ENCODE measurements around the gene PIEZO1. TPM values are rescaled to one million over a fixed set of nuclear protein-coding genes. Genes with fewer than 3 reads are reported as not detected.
"Not testable (repeated sequence)": the region's sequence is repeated elsewhere in the genome, so short reads cannot be mapped to it uniquely, and the experiment has no call there.

PIEZO1 gene
- total RNA-seq, 6 experiments from 2014 or later = 48.9 to 91.9 (median 64.4) TPM

DNA sequence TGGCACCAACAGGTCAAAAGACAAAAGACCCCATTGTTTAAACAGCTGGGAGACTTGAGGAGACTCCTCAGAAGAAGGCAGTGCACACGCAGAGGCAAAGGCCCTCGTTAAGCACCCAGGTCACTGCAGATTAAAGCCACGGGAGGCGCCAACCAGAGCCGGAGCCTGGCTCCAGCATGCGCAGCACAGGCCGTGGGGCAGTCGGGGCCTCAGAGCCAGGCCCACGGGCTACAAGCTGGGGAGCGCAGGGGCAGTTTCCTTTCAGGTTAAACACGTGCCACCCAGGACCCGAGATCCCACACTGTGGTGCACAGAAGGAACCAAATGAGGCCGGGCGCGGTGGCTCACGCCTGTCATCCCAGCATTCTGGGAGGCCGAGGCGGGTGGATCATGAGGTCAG, 9.2 kb downstream of the PIEZO1 start:
- intact Hi-C loops (cut with DNase I) = no loop called here
- H3K4me1 ChIP-seq = peaks cover 0 to 21% (median 6%) of the 10 kb centered on the region in 4 donors
- H3K27me3 ChIP-seq = no peaks in the 10 kb centered on the region
- H3K36me3 ChIP-seq = no peaks in the 10 kb centered on the region
- no peaks in the 10 kb centered on the region for H3K9me3 ChIP-seq
- no peak for DNase-seq
- no peak overlapping the region for H3K27ac ChIP-seq
- no peak for TF ChIP-seq POLR2A (IDR thresholded peaks at IDR 0.05)
- TF ChIP-seq, protein P1, sequence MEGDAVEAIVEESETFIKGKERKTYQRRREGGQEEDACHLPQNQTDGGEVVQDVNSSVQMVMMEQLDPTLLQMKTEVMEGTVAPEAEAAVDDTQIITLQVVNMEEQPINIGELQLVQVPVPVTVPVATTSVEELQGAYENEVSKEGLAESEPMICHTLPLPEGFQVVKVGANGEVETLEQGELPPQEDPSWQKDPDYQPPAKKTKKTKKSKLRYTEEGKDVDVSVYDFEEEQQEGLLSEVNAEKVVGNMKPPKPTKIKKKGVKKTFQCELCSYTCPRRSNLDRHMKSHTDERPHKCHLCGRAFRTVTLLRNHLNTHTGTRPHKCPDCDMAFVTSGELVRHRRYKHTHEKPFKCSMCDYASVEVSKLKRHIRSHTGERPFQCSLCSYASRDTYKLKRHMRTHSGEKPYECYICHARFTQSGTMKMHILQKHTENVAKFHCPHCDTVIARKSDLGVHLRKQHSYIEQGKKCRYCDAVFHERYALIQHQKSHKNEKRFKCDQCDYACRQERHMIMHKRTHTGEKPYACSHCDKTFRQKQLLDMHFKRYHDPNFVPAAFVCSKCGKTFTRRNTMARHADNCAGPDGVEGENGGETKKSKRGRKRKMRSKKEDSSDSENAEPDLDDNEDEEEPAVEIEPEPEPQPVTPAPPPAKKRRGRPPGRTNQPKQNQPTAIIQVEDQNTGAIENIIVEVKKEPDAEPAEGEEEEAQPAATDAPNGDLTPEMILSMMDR (IDR thresholded peaks at IDR 0.05) = no peak
- H3K4me3 ChIP-seq = no peak overlapping the region
- 92% methylated on average over 2 of the region's 18 CpGs for WGBS (ENCODE audit: insufficient coverage, low coverage, low lambda C conversion rate, missing lambda C conversion rate)
- no peak for ATAC-seq

DNA sequence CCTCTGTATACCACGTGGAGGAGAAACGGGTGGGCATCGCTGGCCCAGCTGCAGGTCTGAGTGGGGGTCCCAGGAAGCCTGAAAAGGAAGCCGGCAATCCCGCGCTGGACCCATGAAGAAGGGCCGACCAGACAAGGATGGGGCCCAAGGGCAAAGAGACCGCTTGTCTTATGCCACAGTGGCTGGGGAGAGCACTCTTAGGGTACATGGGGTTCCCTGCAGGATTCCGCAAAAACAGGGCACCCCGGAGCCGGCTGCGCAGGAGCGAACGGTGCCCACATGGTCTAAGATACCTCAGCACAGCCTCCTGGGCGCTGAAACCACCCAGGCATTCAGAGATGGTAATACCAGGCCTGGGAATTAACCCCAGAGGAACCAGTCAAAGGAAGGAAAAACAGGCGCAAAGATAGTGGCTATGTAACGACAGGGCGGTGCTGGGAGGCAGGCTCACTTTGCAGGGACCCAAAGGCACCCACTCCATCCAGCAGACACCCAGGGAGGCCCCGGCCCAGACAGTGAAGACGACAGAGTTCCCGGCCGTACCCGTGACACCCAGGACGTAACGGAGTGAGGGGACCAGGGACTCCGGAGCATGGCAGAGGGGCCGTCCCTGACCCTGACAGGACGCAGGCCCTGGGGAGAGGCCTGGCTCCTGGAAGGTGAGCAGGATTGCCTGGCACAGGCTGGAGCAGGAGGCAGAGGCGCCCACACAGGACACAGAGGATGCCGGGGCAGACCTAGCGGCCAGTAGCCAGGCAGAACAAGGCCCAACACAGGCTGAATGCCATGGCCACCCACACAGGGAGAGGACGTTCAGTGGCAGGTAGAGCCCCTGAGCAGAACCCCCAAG, 10.3 kb downstream of the PIEZO1 start:
- Histone ChIP-seq H3K27ac (no peak overlapping the region), H3K4me1 (peaks cover 0 to 11% (median 0%) of the 10 kb centered on the region in 4 donors)
- DNase-seq = no peak

DNA sequence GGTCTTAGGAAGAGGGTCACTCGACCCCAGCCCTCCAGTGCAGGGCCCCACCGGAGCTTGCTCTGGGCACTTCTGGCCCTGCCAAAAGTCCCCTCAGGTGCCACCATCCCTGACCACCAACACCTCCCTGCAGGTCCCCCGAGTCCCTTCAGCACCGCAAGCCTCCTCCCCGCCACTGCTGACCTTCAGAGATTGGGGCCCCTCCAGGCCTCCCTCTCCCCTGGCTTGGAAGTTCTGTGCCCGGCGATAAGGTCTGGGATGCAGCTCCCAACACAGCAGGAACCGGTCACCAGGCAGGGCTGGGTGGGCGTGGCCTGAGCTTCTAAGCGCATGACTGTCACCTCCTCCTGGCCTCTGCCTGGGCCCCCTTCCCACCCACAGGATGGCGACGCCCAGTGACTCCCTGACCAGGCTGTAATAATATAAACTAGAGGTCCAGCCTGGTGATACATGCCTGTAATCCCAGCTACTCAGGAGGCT, 11.2 kb downstream of the PIEZO1 start:
- Histone ChIP-seq H3K27ac (no peak overlapping the region), H3K9me3 (no peaks in the 10 kb centered on the region), H3K36me3 (no peaks in the 10 kb centered on the region), H3K27me3 (no peaks in the 10 kb centered on the region), H3K4me3 (no peak overlapping the region), H3K4me1 (peaks cover 0 to 8% (median 0%) of the 10 kb centered on the region in 4 donors)
- intact Hi-C loops (cut with DNase I) = no loop called here
- WGBS (ENCODE audit: insufficient coverage, low coverage, low lambda C conversion rate, missing lambda C conversion rate) = 60% methylated on average over 5 of the region's 12 CpGs
- ATAC-seq (peak; percentile 26 to 67 (median 45)), DNase-seq (peak in 1 of 3 donors; percentile 61)
- TF ChIP-seq, protein P1 (IDR thresholded peaks at IDR 0.05) = no peak
- no peak for TF ChIP-seq POLR2A (IDR thresholded peaks at IDR 0.05)

More for the DNA sequence above, 10.3 kb downstream of the PIEZO1 start:
- 87% methylated on average over 3 of the region's 32 CpGs for WGBS (ENCODE audit: insufficient coverage, low coverage, low lambda C conversion rate, missing lambda C conversion rate)
- Histone ChIP-seq H3K36me3 (no peaks in the 10 kb centered on the region), H3K4me3 (no peak overlapping the region), H3K27me3 (no peaks in the 10 kb centered on the region), H3K9me3 (no peaks in the 10 kb centered on the region)
- no peak for ATAC-seq
- TF ChIP-seq, protein P1 (IDR thresholded peaks at IDR 0.05) = no peak
- TF ChIP-seq POLR2A (IDR thresholded peaks at IDR 0.05) = no peak
- intact Hi-C loops (cut with DNase I) = no loop called here

DNA sequence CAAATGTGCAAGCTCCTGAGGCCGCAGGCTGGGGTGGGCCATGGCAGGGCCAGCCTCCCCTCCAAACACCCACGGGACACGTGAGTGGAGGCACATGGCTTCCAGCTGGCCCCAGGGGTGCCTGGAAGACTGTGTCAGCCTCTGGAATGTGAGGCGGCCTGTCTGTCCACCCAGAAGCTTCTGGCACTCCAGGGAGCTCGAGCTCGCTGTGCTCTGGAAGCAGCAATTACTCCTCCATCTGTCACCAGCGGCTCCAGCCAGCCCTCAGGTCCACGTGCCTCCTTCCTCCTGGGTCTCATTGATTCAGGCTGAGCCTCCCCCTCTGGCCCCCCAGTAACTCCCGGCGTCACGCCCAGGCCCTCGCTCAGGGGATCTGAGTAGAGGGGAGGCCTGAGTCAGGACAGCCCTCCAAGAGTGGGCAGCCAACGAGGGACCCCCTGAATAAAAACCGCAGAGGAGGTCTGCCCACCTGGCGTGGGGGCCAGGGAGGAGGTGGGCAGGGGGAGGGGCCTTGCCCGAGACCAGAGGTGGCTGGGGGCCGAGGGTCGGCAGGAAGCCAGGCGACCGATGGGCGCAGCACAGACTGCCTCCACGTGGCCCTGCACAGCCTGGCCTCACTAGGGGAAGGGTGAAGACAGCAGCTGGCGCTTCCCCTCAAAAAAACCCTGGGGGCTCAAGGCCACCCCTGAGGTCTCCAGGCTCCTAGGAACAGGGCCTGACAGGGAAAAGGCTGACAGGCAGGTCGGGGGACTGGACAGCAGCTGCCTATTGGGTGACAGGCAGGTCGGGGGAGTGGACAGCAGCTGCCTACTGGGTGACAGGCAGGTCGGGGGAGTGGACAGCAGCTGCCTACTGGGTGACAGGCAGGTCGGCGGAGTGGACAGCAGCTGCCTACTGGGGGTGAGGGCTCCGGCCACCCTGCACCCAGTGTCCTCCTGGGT, 11.9 kb downstream of the PIEZO1 start:
- Histone ChIP-seq H3K4me1 (peaks cover 0 to 8% (median 3%) of the 10 kb centered on the region in 4 donors), H3K27me3 (no peaks in the 10 kb centered on the region), H3K9me3 (no peaks in the 10 kb centered on the region), H3K4me3 (no peak overlapping the region), H3K36me3 (no peaks in the 10 kb centered on the region), H3K27ac (no peak overlapping the region)
- intact Hi-C loops (cut with DNase I) = no loop called here
- no peak for DNase-seq
- 23% methylated on average over 6 of the region's 29 CpGs for WGBS (ENCODE audit: insufficient coverage, low coverage, low lambda C conversion rate, missing lambda C conversion rate)
- peak in 1 of 4 donors; percentile 2 for ATAC-seq
- TF ChIP-seq, protein P1 (IDR thresholded peaks at IDR 0.05) = no peak
- TF ChIP-seq POLR2A (IDR thresholded peaks at IDR 0.05) = no peak

DNA sequence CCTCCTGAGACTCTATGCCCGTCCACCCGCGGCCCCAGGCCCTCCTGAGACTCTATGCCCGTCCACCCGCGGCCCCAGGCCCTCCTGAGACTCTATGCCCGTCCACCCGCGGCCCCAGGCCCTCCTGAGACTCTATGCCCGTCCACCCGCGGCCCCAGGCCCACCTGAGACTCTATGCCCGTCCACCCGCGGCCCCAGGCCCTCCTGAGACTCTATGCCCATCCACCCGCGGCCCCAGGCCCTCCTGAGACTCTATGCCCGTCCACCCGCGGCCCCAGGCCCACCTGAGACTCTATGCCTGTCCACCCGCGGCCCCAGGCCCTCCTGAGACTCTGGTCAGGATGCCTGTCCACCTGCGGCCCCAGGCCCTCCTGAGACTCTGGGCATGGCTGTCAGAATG, 13.2 kb downstream of the PIEZO1 start:
- peaks cover 0 to 15% (median 7%) of the 10 kb centered on the region in 4 donors for H3K4me1 ChIP-seq
- DNase-seq; intact Hi-C loops (cut with DNase I); H3K27ac ChIP-seq; H3K27me3 ChIP-seq; ATAC-seq; H3K36me3 ChIP-seq; H3K4me3 ChIP-seq; H3K9me3 ChIP-seq: not testable (repeated sequence)
- 93% methylated on average over 9 of the region's 23 CpGs for WGBS (ENCODE audit: insufficient coverage, low coverage, low lambda C conversion rate, missing lambda C conversion rate)

Data from right lobe of liver (tissue), 6 donors.